K562 (cell line): ENCODE measurements around the gene RREB1. TPM values are rescaled to one million over a fixed set of nuclear protein-coding genes. Genes with fewer than 3 reads are reported as not detected.

Source experiments
- ETV1 ChIP-seq: fragments of 450-650 bp; conservative IDR thresholded peaks from 2 replicates; pipeline ENCODE4 v1.6.1; 2016; ENCODE audit warnings: missing genetic modification characterization, control low read depth, low read depth, missing compliant biosample characterization
- EZH2 ChIP-seq: IDR thresholded peaks from 2 replicates; pipeline ENCODE4 v1.6.1; 2012; ENCODE audit warnings: low read depth, mild to moderate bottlenecking, inconsistent platforms, low read length, borderline replicate concordance
- FIP1L1 ChIP-seq: fragments of 200-400 bp; formaldehyde crosslinking; IDR thresholded peaks from 2 replicates; pipeline ENCODE4 v1.6.1; 2018; ENCODE audit warnings: mild to moderate bottlenecking, low read depth, low read length; ENCODE audit not compliant: poor library complexity, severe bottlenecking
- GATAD2B ChIP-seq: fragments of 450-650 bp; IDR thresholded peaks from 2 replicates; pipeline ENCODE4 v1.6.1; 2017; ENCODE audit warnings: mild to moderate bottlenecking, borderline replicate concordance
- HNRNPL ChIP-seq: fragments of 200-400 bp; formaldehyde crosslinking; IDR thresholded peaks from 2 replicates; pipeline ENCODE4 v1.6.1; 2017; ENCODE audit warnings: low read depth, mild to moderate bottlenecking, low read length
- HNRNPLL ChIP-seq: fragments of 200-400 bp; formaldehyde crosslinking; IDR thresholded peaks from 2 replicates; pipeline ENCODE4 v1.6.1; 2017; ENCODE audit warnings: low read length, low read depth, mild to moderate bottlenecking; ENCODE audit not compliant: poor library complexity, severe bottlenecking
- KAT8 ChIP-seq: fragments of 450-650 bp; IDR thresholded peaks from 2 replicates; pipeline ENCODE4 v1.6.1; 2016; ENCODE audit warnings: low read depth, mild to moderate bottlenecking
- MYC ChIP-seq, 2 experiments: fragments of 250-450 bp in 1 of 2; sonication (Bioruptor Pico) in 1 of 2; IDR thresholded peaks; 2 replicates each; pipeline versions ENCODE4 v1.5.1 to v1.6.1; 2012 to 2021; ENCODE audit warnings: low read depth in 2 of 2, borderline replicate concordance in 1 of 2, improper control_type of control experiment in 1 of 2, low read length in 1 of 2, mild to moderate bottlenecking in 1 of 2, moderate library complexity in 1 of 2
- NCOA2 ChIP-seq, 2 experiments: fragments of 450-650 bp; IDR thresholded peaks; 2 replicates each; pipeline ENCODE4 v1.6.1; 2018; ENCODE audit warnings: mild to moderate bottlenecking in 2 of 2, moderate library complexity in 1 of 2; ENCODE audit not compliant: partially characterized antibody in 2 of 2
- NCOA4 ChIP-seq: fragments of 450-650 bp; IDR thresholded peaks from 2 replicates; pipeline ENCODE4 v1.6.1; 2018; ENCODE audit warnings: mild to moderate bottlenecking; ENCODE audit not compliant: partially characterized antibody
- POLR3A ChIP-seq: IDR thresholded peaks from 2 replicates; pipeline ENCODE4 v1.6.1; 2011; ENCODE audit warnings: borderline replicate concordance, mild to moderate bottlenecking, moderate library complexity; ENCODE audit not compliant: insufficient read length, insufficient read depth; ENCODE audit errors: extremely low read depth
- RERE ChIP-seq: sonication (generic); formaldehyde crosslinking; IDR thresholded peaks from 2 replicates; pipeline ENCODE4 v1.8.0; 2023; ENCODE audit warnings: missing genetic modification reagents, mild to moderate bottlenecking, borderline replicate concordance
- RFX7 ChIP-seq: fragments of 250-450 bp; sonication (Bioruptor Pico); IDR thresholded peaks from 2 replicates; pipeline ENCODE4 v1.5.1; 2021; ENCODE audit warnings: mild to moderate bottlenecking
- TCF15 ChIP-seq: fragments of 250-450 bp; sonication (Bioruptor Pico); IDR thresholded peaks from 2 replicates; pipeline ENCODE4 v1.8.0; 2022; ENCODE audit warnings: moderate library complexity, mild to moderate bottlenecking, inconsistent platforms
- THAP7 ChIP-seq: fragments of 250-450 bp; sonication (Bioruptor Pico); IDR thresholded peaks from 2 replicates; pipeline ENCODE4 v1.5.0; 2021
- ZNF197 ChIP-seq: fragments of 200-800 bp; sonication (Bioruptor generic); IDR thresholded peaks from 2 replicates; pipeline ENCODE4 v1.6.1; 2016; ENCODE audit warnings: low read depth, missing genetic modification characterization, missing compliant biosample characterization
- ZNF75A ChIP-seq: fragments of 450-650 bp; formaldehyde crosslinking; IDR thresholded peaks from 2 replicates; pipeline ENCODE4 v1.4.0; 2020; ENCODE audit warnings: mild to moderate bottlenecking
- ZNF778 ChIP-seq: fragments of 450-650 bp; formaldehyde crosslinking; IDR thresholded peaks from 2 replicates; pipeline ENCODE4 v1.4.0; 2020; ENCODE audit warnings: mild to moderate bottlenecking, moderate library complexity
- polyA plus RNA-seq, 8 experiments: library from polyadenylated mRNA; depleted of rRNA in 4 of 8; stranded (reverse) in 5 of 8; unstranded in 3 of 8; fragments of >200 nt; fragmentation: Nextera tagmentation in 2 of 8; fragmentation: Illumina TruSeq in 1 of 8; extraction: Ambion mirVana in 2 of 8; extraction: Trizol in 1 of 8; gene quantifications; 2 replicates each; pipeline versions ENCODE4 v1.2.1 to v1.2.3, GENCODE V29; 2011 to 2014; ENCODE audit warnings: inconsistent platforms in 1 of 8, missing spikeins in 1 of 8
- total RNA-seq, 7 experiments: library from RNA; depleted of rRNA in 6 of 7; stranded (reverse); fragments of >200 nt in 6 of 7; fragmentation: Illumina TruSeq in 2 of 7; extraction: Trizol in 2 of 7; gene quantifications; 2 replicates each; pipeline versions ENCODE4 v1.2.1 to v1.2.3, GENCODE V29; 2011 to 2021; ENCODE audit warnings: low replicate concordance in 1 of 7

RREB1 gene
- total and polyA plus RNA-seq, 9 of the 15 experiments (the other 6 are each of a cell fraction or from before 2014, with no cell fraction given), result 3.3 to 64.2 (median 19.3) TPM

GRCh38 chr6:7119272-7119801 lies 11.6 kb downstream of the RREB1 start (continued):
- TF ChIP-seq POLR3A, result no peak
- no peak for TF ChIP-seq EZH2
- TF ChIP-seq HNRNPL, result no peak
- 0 out of 2 replicates have a peak, but pooled peaks have one; percentile 2 for TF ChIP-seq ZNF197 (CRISPR knock-in tag)
- TF ChIP-seq KAT8, result no peak
- TF ChIP-seq GATAD2B, result no peak
- TF ChIP-seq RERE (CRISPR knock-in tag), result no peak
- TF ChIP-seq FIP1L1, result no peak
- TF ChIP-seq MYC (IDR thresholded peaks at IDR 0.05; ENCODE audit: low read depth, low read length), result peak; percentile 92
- TF ChIP-seq MYC (CRISPR knock-in tag; IDR thresholded peaks at IDR 0.05; ENCODE audit: borderline replicate concordance, low read depth), result peak; percentile 80; the same call in 1 of the 2 replicates
- TF ChIP-seq NCOA2 (IDR thresholded peaks at IDR 0.05; ENCODE audit: partially characterized antibody in 2 of 2), result no peak
- no peak for TF ChIP-seq TCF15 (CRISPR knock-in tag)
- no peak for TF ChIP-seq RFX7 (CRISPR knock-in tag)
- TF ChIP-seq ZNF778, result no peak
- TF ChIP-seq ETV1, result no peak
- peak; percentile 5 for TF ChIP-seq HNRNPLL
- TF ChIP-seq THAP7, result no peak
- TF ChIP-seq NCOA4, result peak; percentile 12
- TF ChIP-seq ZNF75A, result no peak
